Hematopoietic multipotent progenitor cell treated with erythropoietin and hydrocortisone succinate and interleukin-3 and kit ligand, for 6 days (in vitro differentiated cells): ENCODE results near the gene VSIG2.
A peak's percentile ranks its signal among the peaks of the same experiment; 100 is the strongest.

Source experiments
- DNase-seq: peaks from one replicate; pipeline ENCODE4 v3.0.0-alpha.2; 2015

The VSIG2 gene

DNA sequence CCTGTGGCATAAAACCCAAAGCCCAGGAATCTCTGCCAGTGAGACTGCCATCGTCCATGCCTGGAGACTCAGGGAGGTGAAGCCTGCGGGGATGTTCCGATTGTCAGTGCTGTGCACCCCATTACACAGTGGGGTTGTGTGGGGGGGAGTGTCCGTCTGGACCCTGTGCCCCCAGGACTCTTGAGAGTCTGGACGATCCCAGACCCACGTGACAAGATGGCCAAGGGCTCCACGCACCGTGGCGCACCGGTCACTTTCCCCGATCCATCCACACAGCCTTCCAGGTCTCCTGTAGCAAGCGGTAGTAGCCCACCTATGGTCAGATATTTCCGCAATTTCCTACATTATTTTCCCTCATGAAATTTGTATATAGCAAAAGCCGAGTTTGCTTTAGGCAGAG is 33.3 kb downstream of the VSIG2 start:
- no peak for DNase-seq

DNA sequence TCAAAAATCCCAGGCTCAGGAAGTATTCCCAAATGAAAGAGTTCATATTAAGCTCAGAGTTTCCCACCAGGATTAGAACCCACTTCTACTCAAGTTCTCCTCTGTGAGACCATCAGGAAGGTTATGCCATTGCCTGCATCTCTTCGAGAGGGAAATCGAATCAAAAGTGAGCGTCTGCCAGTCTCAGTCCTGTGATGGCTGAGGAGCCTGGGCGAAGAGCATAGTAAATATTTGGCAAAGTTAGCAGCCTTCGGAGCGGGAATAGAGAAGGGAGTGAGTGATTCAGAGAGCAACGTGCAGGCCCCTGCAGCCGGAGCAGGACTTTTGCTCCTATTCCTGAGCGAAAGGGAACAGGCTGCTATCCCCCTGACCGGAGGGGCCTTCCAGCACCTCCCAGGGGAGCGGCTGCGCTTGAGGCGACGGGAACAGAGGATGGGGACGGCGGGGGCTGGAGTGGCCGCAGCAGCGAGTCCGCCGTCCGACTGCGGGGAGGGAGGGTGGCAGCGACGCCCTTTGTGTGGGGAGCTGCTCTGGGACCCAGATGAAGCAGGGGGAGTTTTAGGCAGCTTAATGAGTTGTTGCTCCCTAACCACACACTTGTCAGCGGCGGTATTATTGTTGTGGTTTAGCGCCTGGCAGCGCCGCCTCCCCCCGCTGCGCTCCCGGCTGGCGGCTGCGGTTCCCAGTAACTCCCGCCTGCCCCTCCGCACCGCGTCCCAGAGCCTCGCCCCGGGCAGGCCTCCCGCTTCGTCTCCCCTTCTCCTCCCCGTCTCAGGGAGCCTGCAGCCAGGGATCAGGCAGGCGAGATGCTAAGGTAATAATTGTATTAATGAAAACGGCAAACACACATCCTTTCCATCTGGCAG is 34.0 kb downstream of the VSIG2 start:
- peak; percentile 35 for DNase-seq

DNA sequence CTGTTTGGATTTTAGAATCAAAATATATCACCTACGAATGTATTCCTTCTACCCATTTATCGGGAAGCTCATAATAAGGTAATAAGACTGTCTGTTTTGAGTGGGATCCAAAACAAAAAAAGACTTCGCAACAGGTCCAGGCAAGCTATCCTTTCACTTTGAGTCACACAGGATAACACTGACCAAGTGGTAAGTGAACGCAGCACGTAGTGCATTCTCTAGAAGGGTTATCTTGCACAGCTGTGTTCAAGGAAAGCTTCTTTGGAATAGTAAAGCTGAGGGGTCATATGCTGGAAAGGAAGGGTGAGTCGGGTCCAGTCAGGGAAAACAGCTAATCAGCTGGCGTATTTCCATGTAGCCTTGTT is 34.7 kb downstream of the VSIG2 start:
- no peak for DNase-seq

DNA sequence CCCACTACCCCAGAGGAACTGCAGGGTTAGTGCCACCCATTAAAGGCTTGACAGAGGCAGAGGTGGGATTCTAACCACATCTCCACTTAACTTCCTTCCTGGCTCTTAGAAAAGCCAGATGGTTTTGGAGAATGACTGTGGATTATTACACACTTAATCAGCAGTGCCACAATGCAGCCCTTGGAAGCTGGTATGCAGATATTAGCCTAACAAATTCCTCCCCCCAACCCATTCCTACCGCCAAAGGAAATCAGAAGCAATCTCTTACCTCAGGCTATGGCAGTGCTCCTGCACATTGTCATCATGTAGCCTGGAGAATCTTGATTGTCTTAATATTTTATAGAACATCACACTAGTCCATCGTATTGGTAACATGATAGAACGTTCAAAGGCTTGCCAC is 35.5 kb downstream of the VSIG2 start:
- DNase-seq, result peak; percentile 44

DNA sequence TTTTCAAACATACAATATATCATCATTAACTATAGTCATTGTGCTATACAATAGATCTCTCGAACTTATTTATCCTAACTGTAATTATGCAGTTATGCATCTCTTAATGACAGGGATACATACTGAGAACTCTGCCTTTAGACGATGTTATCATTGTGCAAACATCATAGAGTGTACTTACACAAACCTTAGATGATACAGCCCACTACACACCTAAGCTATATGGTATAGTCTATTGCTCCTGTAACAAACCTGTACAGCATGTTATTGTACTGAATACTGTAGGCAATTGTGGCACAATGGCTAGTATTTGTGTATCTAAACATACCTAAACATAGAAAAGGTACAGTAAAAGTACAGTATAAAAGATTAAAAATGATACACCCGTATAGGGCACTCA is 39.7 kb downstream of the VSIG2 start:
- DNase-seq, result no peak

DNA sequence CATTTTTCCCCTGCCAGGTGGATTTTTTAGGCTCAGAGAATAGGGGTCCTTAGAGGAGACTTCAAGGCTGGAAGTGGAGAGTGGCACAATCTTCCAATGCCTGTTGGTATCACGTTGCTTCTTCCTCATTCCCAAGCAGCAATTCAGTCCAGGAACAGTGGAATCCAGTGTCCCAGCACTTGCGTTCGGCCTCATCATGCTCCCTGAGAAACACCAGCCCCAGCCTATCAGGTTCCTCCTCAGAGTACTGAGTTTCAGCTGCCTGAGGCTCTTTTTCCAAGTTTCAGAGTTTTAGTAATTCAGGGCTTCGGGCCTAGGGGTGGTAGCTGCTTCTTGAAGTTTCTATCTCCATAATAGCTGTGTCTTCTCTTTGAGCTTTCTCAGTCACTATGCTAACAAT is 44.2 kb downstream of the VSIG2 start:
- DNase-seq, result no peak

DNA sequence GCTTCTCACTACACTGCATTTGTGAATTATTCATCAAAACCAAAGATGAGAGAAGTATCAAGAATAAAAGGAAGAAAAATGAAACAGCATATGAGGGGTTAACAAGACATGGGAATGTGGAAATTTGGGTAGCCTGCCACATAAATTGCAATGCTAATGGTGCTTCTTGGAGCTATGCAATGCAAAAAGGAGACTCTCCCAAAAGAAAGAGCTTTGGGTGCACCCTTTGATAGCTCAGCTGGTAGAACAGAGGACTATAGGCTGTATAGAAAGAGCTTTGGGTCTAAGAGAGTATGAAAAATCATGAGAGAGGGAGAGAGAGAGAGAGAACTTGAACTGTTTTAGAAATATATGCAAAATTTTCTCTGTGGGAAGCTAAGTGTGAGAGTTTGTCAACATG is 52.0 kb downstream of the VSIG2 start:
- no peak for DNase-seq

DNA sequence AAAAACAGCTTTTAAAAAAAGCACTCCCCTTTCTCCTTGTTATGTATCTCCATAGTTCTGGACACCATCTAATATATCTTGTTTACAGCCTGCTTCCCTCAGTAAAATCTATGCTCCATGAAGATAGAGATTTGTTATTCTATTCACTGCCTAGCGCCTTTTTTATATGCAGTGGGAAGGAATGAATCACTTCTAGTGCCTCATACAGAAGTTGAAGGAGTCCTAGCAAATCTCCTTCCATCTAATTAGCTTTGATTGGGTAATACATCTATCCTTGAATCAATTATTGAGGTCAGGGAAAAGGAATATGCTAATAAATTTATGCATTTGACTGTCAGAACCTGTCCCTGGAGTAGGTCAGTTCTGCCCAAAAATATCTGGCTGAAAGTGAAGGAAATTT is 52.5 kb downstream of the VSIG2 start:
- no peak for DNase-seq
